Mesenteric fat pad (tissue), 1 donor: ENCODE results near the gene RASL11B. TPM values are rescaled to one million over a fixed set of nuclear protein-coding genes. Genes with fewer than 3 reads are reported as not detected.

Experiments
- DNase-seq: peaks from one replicate; pipeline ENCODE4 v3.0.0-alpha.2; 2020; ENCODE audit warnings: low spot score
- total RNA-seq: library from RNA; stranded (reverse); fragmentation: NEBNext Ultra II Directional; extraction: Animal tissue kit (Norgen Biotek cat#: 25700); gene quantifications from one replicate; pipeline ENCODE4 v1.2.1, GENCODE V29; 2021
- donor health status: DM: yes; HTN: yes; CAD: no.

The RASL11B gene
- total RNA-seq, 1 donor from 2014 or later: 0.77 TPM

GRCh38 chr4:52912608-52913007, 50.5 kb downstream of the RASL11B start:
- DNase-seq: no peak

- no peak for DNase-seq
Observed at GRCh38 chr4:52914051-52914605, 52.0 kb downstream of the RASL11B start.

- no peak for DNase-seq
Observed at GRCh38 chr4:52915191-52915590, 53.1 kb downstream of the RASL11B start.

- DNase-seq: no peak
Observed at GRCh38 chr4:52915730-52916300, 53.7 kb downstream of the RASL11B start.

Other genes with a start within 250 kb of the RASL11B start
- gene USP46, start 203.0 kb upstream of the RASL11B start, total RNA-seq: 18.3 TPM
- gene ERVMER34-1, start 110.9 kb upstream of the RASL11B start, total RNA-seq: not detected